ENCODE results near the gene SDF4. TPM values are rescaled to one million over a fixed set of nuclear protein-coding genes. Genes with fewer than 3 reads are reported as not detected.

Gene SDF4
- total and polyA plus RNA-seq, 2 of the 4 experiments (the other 2 are of a cell fraction) = 57.0 to 250 TPM

DNA sequence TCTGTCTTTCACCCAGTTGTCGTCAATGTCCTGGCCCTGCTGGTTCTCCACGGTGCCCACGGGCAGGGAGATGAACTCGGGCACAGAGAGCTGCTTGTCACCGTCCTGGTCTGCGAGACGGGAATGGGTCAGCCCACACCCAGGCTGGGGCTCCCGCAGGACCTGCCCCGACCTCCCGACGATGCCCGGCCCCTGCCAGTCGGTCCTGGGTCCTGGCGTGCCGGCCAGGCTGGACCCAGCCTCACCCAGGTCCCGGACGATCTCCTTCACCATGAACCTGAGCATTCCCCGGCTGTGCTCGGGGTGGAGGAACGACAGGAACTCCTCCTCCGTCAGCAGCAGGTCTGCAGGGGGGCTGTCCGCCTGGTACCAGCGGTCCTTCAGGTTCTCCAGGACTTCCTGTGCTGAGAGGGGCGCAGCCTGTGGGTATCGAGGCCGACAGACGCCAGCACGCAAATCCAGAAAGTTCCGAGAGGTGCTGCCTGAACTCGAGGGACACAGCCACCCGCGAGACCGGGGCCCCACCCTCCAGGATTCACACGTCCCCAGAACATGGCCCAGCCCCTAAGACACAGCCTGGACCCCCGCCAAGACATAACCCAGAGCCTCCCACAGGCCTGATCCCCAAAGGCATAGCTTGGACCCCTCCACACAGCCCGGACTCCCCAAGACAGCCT lies 13.1 kb downstream of the SDF4 start:
- H3K9me3 ChIP-seq (ENCODE audit: control insufficient read depth, insufficient read depth, low read length) = no peaks in the 10 kb centered on the region
- peaks cover 18% of the 10 kb centered on the region for H4K20me1 ChIP-seq (ENCODE audit: insufficient read depth, low read length)
- no peak overlapping the region for H2AFZ ChIP-seq (replicated peaks; ENCODE audit: low read length, poor library complexity)
- peaks cover 6% of the 10 kb centered on the region for H3K9me1 ChIP-seq (ENCODE audit: insufficient read depth, low read length)
- no peak overlapping the region for H3K14ac ChIP-seq (replicated peaks; ENCODE audit: low read depth, low read length)
- CTCF ChIA-PET = no interaction called here
- no peak overlapping the region for H4K91ac ChIP-seq (ENCODE audit: insufficient read depth, low read depth, low read length)
- no peak overlapping the region for H2BK5ac ChIP-seq (ENCODE audit: low read depth, low read length, poor library complexity, severe bottlenecking)
- BruUV-seq (replicated peaks) = no TSS peak
- H2BK15ac ChIP-seq (ENCODE audit: low read depth, low read length) = no peak overlapping the region
- H2BK120ac ChIP-seq (ENCODE audit: low read depth, low read length) = no peak overlapping the region
- H2AK9ac ChIP-seq (replicated peaks; ENCODE audit: low read depth, low read length, poor library complexity) = no peak overlapping the region
- no peak overlapping the region for H3K56ac ChIP-seq (ENCODE audit: extremely low read depth, insufficient read depth, low read length)
- TF ChIP-seq CHD1 (IDR thresholded peaks at IDR 0.05; ENCODE audit: low read depth, low read length) (no peak), BHLHE40 (IDR thresholded peaks at IDR 0.05; ENCODE audit: low read depth, low read length) (no peak), POLR2A (IDR thresholded peaks at IDR 0.05; ENCODE audit: low read depth, low read length) (no peak), NFE2L2 (IDR thresholded peaks at IDR 0.05; ENCODE audit: low read depth, low read length) (no peak), FOS (IDR thresholded peaks at IDR 0.05; ENCODE audit: low read depth, low read length) (no peak), RCOR1 (IDR thresholded peaks at IDR 0.05; ENCODE audit: insufficient replicate concordance, low read length) (no peak), RAD21 (IDR thresholded peaks at IDR 0.05; ENCODE audit: low read length) (no peak), CEBPB (IDR thresholded peaks at IDR 0.05; ENCODE audit: low read depth, low read length) (no peak), SMC3 (IDR thresholded peaks at IDR 0.05; ENCODE audit: low read depth, low read length) (no peak)
- TF ChIP-seq, protein P1, sequence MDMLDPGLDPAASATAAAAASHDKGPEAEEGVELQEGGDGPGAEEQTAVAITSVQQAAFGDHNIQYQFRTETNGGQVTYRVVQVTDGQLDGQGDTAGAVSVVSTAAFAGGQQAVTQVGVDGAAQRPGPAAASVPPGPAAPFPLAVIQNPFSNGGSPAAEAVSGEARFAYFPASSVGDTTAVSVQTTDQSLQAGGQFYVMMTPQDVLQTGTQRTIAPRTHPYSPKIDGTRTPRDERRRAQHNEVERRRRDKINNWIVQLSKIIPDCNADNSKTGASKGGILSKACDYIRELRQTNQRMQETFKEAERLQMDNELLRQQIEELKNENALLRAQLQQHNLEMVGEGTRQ (IDR thresholded peaks at IDR 0.05; ENCODE audit: low read depth, low read length) = no peak
- TF ChIP-seq, protein P2, sequence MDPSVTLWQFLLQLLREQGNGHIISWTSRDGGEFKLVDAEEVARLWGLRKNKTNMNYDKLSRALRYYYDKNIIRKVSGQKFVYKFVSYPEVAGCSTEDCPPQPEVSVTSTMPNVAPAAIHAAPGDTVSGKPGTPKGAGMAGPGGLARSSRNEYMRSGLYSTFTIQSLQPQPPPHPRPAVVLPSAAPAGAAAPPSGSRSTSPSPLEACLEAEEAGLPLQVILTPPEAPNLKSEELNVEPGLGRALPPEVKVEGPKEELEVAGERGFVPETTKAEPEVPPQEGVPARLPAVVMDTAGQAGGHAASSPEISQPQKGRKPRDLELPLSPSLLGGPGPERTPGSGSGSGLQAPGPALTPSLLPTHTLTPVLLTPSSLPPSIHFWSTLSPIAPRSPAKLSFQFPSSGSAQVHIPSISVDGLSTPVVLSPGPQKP (IDR thresholded peaks at IDR 0.05; ENCODE audit: borderline replicate concordance, low read depth, low read length) = no peak
- no peak overlapping the region for H3K27ac ChIP-seq (ENCODE audit: insufficient read depth, low read length)
- H3K27me3 ChIP-seq (ENCODE audit: control insufficient read depth, insufficient read depth, low read length) = no peaks in the 10 kb centered on the region
- H3K79me1 ChIP-seq (ENCODE audit: low read depth in 1 of 2, low read length in 2 of 2) = peaks cover 4 to 20% of the 10 kb centered on the region in 2 experiments; a peak in 3 of 4 replicates
- DNase-seq = no peak
- WGBS, 2 experiments (ENCODE audit: extremely low coverage in 2 of 2, insufficient read length in 1 of 2) = 92% methylated on average over 17 of the region's 36 CpGs; no CpG with 5 or more reads in 1 of the 2 experiments
- H4K8ac ChIP-seq (ENCODE audit: low read depth in 2 of 2, low read length in 2 of 2) = no peak overlapping the region
- H3K4me3 ChIP-seq (ENCODE audit: insufficient read depth, low read depth, low read length) = no peak overlapping the region
- POLR2A ChIA-PET (ENCODE audit: unreplicated experiment) = no interaction called here
- intact Hi-C loops (cut with micrococcal nuclease) = no loop called here
- H3K4me2 ChIP-seq (ENCODE audit: low read depth, low read length) = no peak overlapping the region
- no peak overlapping the region for H2AK5ac ChIP-seq (ENCODE audit: low read depth, low read length)
- H3K36me3 ChIP-seq (ENCODE audit: control insufficient read depth, insufficient read depth, low read length) = peaks cover 63% of the 10 kb centered on the region
- H3K4me1 ChIP-seq (ENCODE audit: control insufficient read depth, insufficient read depth, low read length) = no peaks in the 10 kb centered on the region
- no peak overlapping the region for H3K9ac ChIP-seq (ENCODE audit: low read depth, low read length)
- dilution Hi-C loops (cut with HindIII; ENCODE audit: low sequenced_read_pairs, unreplicated experiment) = no loop called here
- H4K5ac ChIP-seq (ENCODE audit: low read depth, low read length) = no peak overlapping the region
- ATAC-seq (ENCODE audit: low read depth) = no peak
- no peak overlapping the region for H3K23ac ChIP-seq (ENCODE audit: low read depth, low read length)
- H3K18ac ChIP-seq (ENCODE audit: low read depth, low read length) = no peak overlapping the region
- in situ Hi-C loops (cut with MboI; ENCODE audit: low sequenced_read_pairs) = no loop called here
- H2BK20ac ChIP-seq (ENCODE audit: low read depth, low read length) = no peak overlapping the region
- no peak overlapping the region for H3K4ac ChIP-seq (ENCODE audit: low read depth, low read length)

Measured in IMR-90 (cell line).